ENCODE data around the gene PLTP. TPM values are rescaled to one million over a fixed set of nuclear protein-coding genes. Genes with fewer than 3 reads are reported as not detected.

PLTP gene
- total and polyA plus RNA-seq, 2 of the 13 experiments (the other 11 are each of a cell fraction or from before 2014, with no cell fraction given): 16.9 to 28.6 TPM

DNA sequence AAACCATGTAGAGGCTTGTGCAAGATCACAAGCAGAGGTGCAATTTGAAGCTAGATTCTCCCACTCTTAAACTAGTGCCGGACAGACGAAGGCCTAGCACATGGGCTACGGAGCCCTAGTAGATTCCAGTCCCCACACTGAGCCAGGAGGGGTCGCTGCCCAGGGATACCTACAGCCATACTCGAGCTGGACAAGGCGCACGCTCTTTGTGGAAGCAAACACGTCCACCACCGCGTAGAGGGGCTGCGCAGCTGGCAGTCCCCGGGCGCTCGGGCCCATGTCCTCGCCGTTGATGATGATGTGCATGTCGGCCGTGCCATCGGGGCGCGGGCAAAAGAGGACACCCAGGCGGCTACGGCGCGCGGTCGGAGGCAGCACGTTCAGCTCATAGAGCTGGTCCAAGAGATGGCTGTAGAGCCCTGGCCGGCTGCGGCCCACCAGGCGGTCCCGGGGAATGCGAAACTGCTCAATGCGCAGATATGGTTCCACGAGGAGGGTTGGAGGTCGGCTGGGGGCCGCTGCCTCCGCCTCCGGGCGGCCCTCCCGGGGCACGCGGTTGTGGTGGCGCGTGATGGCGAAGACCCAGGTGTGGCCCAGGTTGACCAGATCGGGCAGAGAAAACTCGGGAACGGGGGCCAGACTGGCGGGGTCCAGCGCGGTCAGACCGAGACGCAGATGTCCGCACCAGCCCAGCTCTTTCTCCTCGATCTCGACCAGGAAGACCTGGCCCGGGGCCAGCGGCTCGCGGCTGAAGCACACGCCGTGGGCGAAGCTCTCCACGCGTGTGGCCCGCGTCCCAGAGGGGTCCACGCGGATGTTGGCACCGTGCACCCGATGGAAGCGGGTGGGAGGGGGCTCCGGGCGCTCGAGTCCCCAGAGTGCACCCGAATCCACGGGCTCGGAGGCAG lies 21.6 kb downstream of the PLTP start (continued):
- TF ChIP-seq, protein P1, sequence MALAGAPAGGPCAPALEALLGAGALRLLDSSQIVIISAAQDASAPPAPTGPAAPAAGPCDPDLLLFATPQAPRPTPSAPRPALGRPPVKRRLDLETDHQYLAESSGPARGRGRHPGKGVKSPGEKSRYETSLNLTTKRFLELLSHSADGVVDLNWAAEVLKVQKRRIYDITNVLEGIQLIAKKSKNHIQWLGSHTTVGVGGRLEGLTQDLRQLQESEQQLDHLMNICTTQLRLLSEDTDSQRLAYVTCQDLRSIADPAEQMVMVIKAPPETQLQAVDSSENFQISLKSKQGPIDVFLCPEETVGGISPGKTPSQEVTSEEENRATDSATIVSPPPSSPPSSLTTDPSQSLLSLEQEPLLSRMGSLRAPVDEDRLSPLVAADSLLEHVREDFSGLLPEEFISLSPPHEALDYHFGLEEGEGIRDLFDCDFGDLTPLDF (CRISPR knock-in tag; IDR thresholded peaks at IDR 0.05): no peak
- no peak; the same call in 1 of the 2 replicates for TF ChIP-seq ZNF468 (CRISPR knock-in tag; IDR thresholded peaks at IDR 0.05)
- TF ChIP-seq CBX5 (CRISPR knock-in tag; IDR thresholded peaks at IDR 0.05; ENCODE audit: borderline replicate concordance): peak; percentile 96
- TF ChIP-seq, protein P2, sequence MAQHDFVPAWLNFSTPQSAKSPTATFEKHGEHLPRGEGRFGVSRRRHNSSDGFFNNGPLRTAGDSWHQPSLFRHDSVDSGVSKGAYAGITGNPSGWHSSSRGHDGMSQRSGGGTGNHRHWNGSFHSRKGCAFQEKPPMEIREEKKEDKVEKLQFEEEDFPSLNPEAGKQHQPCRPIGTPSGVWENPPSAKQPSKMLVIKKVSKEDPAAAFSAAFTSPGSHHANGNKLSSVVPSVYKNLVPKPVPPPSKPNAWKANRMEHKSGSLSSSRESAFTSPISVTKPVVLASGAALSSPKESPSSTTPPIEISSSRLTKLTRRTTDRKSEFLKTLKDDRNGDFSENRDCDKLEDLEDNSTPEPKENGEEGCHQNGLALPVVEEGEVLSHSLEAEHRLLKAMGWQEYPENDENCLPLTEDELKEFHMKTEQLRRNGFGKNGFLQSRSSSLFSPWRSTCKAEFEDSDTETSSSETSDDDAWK (CRISPR knock-in tag; IDR thresholded peaks at IDR 0.05): no peak
- TF ChIP-seq ZNF720 (CRISPR knock-in tag; IDR thresholded peaks at IDR 0.05): no peak; the same call in 1 of the 2 replicates
- peak; percentile 65; the same call in 1 of the 2 replicates for TF ChIP-seq ZNF644 (CRISPR knock-in tag; IDR thresholded peaks at IDR 0.05; ENCODE audit: low read depth)
- TF ChIP-seq, protein P3, sequence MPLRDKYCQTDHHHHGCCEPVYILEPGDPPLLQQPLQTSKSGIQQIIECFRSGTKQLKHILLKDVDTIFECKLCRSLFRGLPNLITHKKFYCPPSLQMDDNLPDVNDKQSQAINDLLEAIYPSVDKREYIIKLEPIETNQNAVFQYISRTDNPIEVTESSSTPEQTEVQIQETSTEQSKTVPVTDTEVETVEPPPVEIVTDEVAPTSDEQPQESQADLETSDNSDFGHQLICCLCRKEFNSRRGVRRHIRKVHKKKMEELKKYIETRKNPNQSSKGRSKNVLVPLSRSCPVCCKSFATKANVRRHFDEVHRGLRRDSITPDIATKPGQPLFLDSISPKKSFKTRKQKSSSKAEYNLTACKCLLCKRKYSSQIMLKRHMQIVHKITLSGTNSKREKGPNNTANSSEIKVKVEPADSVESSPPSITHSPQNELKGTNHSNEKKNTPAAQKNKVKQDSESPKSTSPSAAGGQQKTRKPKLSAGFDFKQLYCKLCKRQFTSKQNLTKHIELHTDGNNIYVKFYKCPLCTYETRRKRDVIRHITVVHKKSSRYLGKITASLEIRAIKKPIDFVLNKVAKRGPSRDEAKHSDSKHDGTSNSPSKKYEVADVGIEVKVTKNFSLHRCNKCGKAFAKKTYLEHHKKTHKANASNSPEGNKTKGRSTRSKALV (CRISPR knock-in tag; IDR thresholded peaks at IDR 0.05): no peak; the same call in 1 of the 2 replicates
- no peak for TF ChIP-seq AKAP8 (CRISPR knock-in tag; IDR thresholded peaks at IDR 0.05)
- no peak for TF ChIP-seq TRIM24 (CRISPR knock-in tag; IDR thresholded peaks at IDR 0.05)
- 0 out of 2 replicates have a peak, but pooled peaks have one; percentile 20 for TF ChIP-seq FOXC1 (CRISPR knock-in tag; IDR thresholded peaks at IDR 0.05; ENCODE audit: borderline replicate concordance)
- TF ChIP-seq ZNF317 (CRISPR knock-in tag; IDR thresholded peaks at IDR 0.05): peak; percentile 83
- TF ChIP-seq ZNF749 (CRISPR knock-in tag; IDR thresholded peaks at IDR 0.05; ENCODE audit: borderline replicate concordance): peak; percentile 90
- TF ChIP-seq, protein P4, sequence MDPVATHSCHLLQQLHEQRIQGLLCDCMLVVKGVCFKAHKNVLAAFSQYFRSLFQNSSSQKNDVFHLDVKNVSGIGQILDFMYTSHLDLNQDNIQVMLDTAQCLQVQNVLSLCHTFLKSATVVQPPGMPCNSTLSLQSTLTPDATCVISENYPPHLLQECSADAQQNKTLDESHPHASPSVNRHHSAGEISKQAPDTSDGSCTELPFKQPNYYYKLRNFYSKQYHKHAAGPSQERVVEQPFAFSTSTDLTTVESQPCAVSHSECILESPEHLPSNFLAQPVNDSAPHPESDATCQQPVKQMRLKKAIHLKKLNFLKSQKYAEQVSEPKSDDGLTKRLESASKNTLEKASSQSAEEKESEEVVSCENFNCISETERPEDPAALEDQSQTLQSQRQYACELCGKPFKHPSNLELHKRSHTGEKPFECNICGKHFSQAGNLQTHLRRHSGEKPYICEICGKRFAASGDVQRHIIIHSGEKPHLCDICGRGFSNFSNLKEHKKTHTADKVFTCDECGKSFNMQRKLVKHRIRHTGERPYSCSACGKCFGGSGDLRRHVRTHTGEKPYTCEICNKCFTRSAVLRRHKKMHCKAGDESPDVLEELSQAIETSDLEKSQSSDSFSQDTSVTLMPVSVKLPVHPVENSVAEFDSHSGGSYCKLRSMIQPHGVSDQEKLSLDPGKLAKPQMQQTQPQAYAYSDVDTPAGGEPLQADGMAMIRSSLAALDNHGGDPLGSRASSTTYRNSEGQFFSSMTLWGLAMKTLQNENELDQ (CRISPR knock-in tag; IDR thresholded peaks at IDR 0.05; ENCODE audit: borderline replicate concordance): no peak
- TF ChIP-seq, protein P5, sequence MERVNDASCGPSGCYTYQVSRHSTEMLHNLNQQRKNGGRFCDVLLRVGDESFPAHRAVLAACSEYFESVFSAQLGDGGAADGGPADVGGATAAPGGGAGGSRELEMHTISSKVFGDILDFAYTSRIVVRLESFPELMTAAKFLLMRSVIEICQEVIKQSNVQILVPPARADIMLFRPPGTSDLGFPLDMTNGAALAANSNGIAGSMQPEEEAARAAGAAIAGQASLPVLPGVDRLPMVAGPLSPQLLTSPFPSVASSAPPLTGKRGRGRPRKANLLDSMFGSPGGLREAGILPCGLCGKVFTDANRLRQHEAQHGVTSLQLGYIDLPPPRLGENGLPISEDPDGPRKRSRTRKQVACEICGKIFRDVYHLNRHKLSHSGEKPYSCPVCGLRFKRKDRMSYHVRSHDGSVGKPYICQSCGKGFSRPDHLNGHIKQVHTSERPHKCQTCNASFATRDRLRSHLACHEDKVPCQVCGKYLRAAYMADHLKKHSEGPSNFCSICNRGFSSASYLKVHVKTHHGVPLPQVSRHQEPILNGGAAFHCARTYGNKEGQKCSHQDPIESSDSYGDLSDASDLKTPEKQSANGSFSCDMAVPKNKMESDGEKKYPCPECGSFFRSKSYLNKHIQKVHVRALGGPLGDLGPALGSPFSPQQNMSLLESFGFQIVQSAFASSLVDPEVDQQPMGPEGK (CRISPR knock-in tag; IDR thresholded peaks at IDR 0.05): peak; percentile 79
- TF ChIP-seq, protein P6, sequence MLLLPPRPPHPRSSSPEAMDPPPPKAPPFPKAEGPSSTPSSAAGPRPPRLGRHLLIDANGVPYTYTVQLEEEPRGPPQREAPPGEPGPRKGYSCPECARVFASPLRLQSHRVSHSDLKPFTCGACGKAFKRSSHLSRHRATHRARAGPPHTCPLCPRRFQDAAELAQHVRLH (CRISPR knock-in tag; IDR thresholded peaks at IDR 0.05; ENCODE audit: borderline replicate concordance, low read depth): peak; percentile 96
- peak; percentile 85 for TF ChIP-seq CBFB (CRISPR knock-in tag; IDR thresholded peaks at IDR 0.05)

Data from HepG2 (cell line).